ENCODE data around the gene SLC6A11. TPM values are rescaled to one million over a fixed set of nuclear protein-coding genes. Genes with fewer than 3 reads are reported as not detected.

Gene SLC6A11
- total RNA-seq, 2 experiments from 2014 or later: not detected

GRCh38 chr3:10926256-10926810 lies 110.3 kb downstream of the SLC6A11 start:
- no peak for DNase-seq (ENCODE audit: low spot score)
- no peak for TF ChIP-seq CTCF (conservative IDR thresholded peaks at IDR 0.05; ENCODE audit: low read length)
- no peak for TF ChIP-seq EZH2phosphoT487 (IDR thresholded peaks at IDR 0.05; ENCODE audit: borderline replicate concordance, low read depth, low read length)
- H3K79me2 ChIP-seq (ENCODE audit: insufficient read depth, low read depth, low read length): no peaks in the 10 kb centered on the region
- no peak overlapping the region for H3K27ac ChIP-seq (ENCODE audit: low read depth, low read length, poor library complexity, severe bottlenecking)
- intact Hi-C loops (cut with micrococcal nuclease; ENCODE audit: unreplicated experiment): no loop called here
- ChIA-PET CTCF (ENCODE audit: unreplicated experiment) (no interaction called here), POLR2A (no interaction called here)
- H3K4me2 ChIP-seq (ENCODE audit: low read length): no peak overlapping the region
- BruUV-seq (replicated peaks): no TSS peak
- H3K4me3 ChIP-seq (ENCODE audit: low read depth, low read length, poor library complexity, severe bottlenecking): no peak overlapping the region
- no peaks in the 10 kb centered on the region for H3K9me2 ChIP-seq (ENCODE audit: insufficient read depth, low read length)
- H3K36me3 ChIP-seq (ENCODE audit: insufficient read depth, low read length): no peaks in the 10 kb centered on the region
- no peaks in the 10 kb centered on the region for H4K20me1 ChIP-seq (ENCODE audit: insufficient read depth, low read length)
- no peaks in the 10 kb centered on the region for H3K4me1 ChIP-seq (ENCODE audit: insufficient read depth, low read length, poor library complexity, severe bottlenecking)
- H2AFZ ChIP-seq (ENCODE audit: low read length): no peak overlapping the region
- no peaks in the 10 kb centered on the region for H3K9me3 ChIP-seq (ENCODE audit: low read length)

DNA sequence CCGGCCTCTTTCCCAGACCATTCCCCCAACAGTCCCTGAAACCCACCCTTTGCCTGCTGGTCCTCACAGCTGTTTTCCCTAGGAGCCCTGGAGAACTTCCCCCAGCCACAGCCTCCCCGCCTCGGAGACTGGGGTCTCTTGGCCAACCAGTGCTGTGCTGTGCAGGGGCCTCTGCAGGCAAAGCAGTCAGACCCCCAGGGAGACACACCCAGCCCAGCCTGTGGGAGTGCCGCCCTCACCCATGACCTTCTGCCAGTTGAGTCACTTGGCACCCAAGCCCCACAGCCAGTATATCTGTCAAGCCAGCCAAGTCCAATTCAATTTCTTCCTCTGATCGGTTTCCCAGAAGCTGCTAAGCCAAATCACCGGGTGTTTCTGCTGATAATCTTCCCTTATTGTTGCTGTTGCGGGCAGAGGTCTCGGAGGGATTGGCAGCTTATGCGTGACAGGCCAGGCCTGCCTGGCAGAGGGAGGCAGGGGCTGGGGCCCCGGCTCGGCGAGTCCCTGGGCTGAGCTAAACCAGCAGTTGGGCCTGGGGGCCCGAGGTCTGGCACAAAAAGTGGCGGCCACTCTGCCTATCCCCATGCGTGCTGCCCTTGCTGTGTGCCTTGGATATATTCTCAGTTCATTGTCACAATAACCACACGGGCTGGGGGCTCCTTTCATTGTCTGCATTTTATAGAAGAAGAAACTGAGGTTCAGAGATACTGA lies 110.9 kb downstream of the SLC6A11 start:
- CTCF ChIA-PET (ENCODE audit: unreplicated experiment): no interaction called here
- Histone ChIP-seq H3K27ac (ENCODE audit: low read depth, low read length, poor library complexity, severe bottlenecking) (no peak overlapping the region), H3K4me3 (ENCODE audit: low read depth, low read length, poor library complexity, severe bottlenecking) (no peak overlapping the region), H3K79me2 (ENCODE audit: insufficient read depth, low read depth, low read length) (no peaks in the 10 kb centered on the region), H3K9me3 (ENCODE audit: low read length) (no peaks in the 10 kb centered on the region), H3K36me3 (ENCODE audit: insufficient read depth, low read length) (no peaks in the 10 kb centered on the region), H2AFZ (ENCODE audit: low read length) (no peak overlapping the region), H3K4me1 (ENCODE audit: insufficient read depth, low read length, poor library complexity, severe bottlenecking) (no peaks in the 10 kb centered on the region), H4K20me1 (ENCODE audit: insufficient read depth, low read length) (no peaks in the 10 kb centered on the region), H3K4me2 (ENCODE audit: low read length) (no peak overlapping the region), H3K9me2 (ENCODE audit: insufficient read depth, low read length) (no peaks in the 10 kb centered on the region)
- intact Hi-C loops (cut with micrococcal nuclease; ENCODE audit: unreplicated experiment): no loop called here
- POLR2A ChIA-PET: no interaction called here
- BruUV-seq (replicated peaks): no TSS peak
- no peak for TF ChIP-seq CTCF (conservative IDR thresholded peaks at IDR 0.05; ENCODE audit: low read length)
- TF ChIP-seq EZH2phosphoT487 (IDR thresholded peaks at IDR 0.05; ENCODE audit: borderline replicate concordance, low read depth, low read length): no peak
- DNase-seq (ENCODE audit: low spot score): no peak

GRCh38 chr3:10927551-10927950 lies 111.5 kb downstream of the SLC6A11 start:
- TF ChIP-seq CTCF (conservative IDR thresholded peaks at IDR 0.05; ENCODE audit: low read length) (no peak), EZH2phosphoT487 (IDR thresholded peaks at IDR 0.05; ENCODE audit: borderline replicate concordance, low read depth, low read length) (no peak)
- POLR2A ChIA-PET: no interaction called here
- H3K4me3 ChIP-seq (ENCODE audit: low read depth, low read length, poor library complexity, severe bottlenecking): no peak overlapping the region
- H3K36me3 ChIP-seq (ENCODE audit: insufficient read depth, low read length): no peaks in the 10 kb centered on the region
- H4K20me1 ChIP-seq (ENCODE audit: insufficient read depth, low read length): no peaks in the 10 kb centered on the region
- no peak for DNase-seq (ENCODE audit: low spot score)
- H3K9me2 ChIP-seq (ENCODE audit: insufficient read depth, low read length): no peaks in the 10 kb centered on the region
- no peak overlapping the region for H2AFZ ChIP-seq (ENCODE audit: low read length)
- H3K4me1 ChIP-seq (ENCODE audit: insufficient read depth, low read length, poor library complexity, severe bottlenecking): no peaks in the 10 kb centered on the region
- no TSS peak for BruUV-seq (replicated peaks)
- intact Hi-C loops (cut with micrococcal nuclease; ENCODE audit: unreplicated experiment): no loop called here
- no peak overlapping the region for H3K4me2 ChIP-seq (ENCODE audit: low read length)
- no peaks in the 10 kb centered on the region for H3K79me2 ChIP-seq (ENCODE audit: insufficient read depth, low read depth, low read length)
- no peak overlapping the region for H3K27ac ChIP-seq (ENCODE audit: low read depth, low read length, poor library complexity, severe bottlenecking)
- CTCF ChIA-PET (ENCODE audit: unreplicated experiment): no interaction called here
- H3K9me3 ChIP-seq (ENCODE audit: low read length): no peaks in the 10 kb centered on the region

All from OCI-LY7 (cell line).